Inferior parietal cortex (tissue), 1 donor: ENCODE results near the gene CDKAL1.

Experiments used
- DNase-seq: peaks from one replicate; pipeline ENCODE4 v3.0.0-alpha.2; 2016; ENCODE audit errors: extremely low spot score

CDKAL1 gene

GRCh38 chr6:20877008-20877937, 343.0 kb downstream of the CDKAL1 start:
- no peak for DNase-seq

DNA sequence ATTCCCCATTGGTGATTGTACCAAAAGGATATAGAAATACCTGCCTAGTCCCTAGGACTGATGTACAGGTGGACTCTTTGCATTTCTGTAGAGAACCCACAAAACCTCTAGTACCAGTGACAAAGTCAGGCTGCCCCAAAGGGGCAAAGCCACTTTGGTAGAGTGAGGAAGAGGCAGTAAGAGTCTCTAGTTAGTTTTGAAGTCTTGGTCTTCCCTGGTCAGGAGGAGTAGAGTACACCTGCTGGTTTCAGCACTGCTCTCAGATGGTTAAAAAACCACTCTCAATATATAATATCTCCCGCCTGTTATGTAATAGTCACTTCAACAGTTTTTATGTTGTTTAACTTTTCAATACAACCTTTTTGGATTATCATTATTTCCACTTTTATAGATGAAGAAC, 344.9 kb downstream of the CDKAL1 start:
- DNase-seq, result no peak

DNA sequence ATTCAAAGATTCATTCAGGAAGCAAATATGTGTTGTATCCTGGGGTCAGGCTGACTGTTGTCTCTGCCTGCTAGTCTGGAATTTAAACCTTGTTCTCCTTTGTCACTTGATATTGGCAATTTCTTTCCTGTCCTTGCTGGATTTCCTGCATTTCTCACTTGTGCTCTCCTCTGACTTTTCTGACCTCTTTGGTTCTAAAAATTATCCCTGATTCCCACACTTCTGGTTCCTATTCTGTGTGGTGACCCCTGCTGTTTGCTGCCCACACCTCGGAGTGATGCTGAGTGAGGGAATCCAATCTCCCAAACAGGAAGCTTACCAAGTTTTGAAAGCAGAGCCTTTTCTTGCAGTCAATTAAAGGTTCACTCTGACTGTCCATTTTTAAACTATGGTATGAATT, 345.3 kb downstream of the CDKAL1 start:
- no peak for DNase-seq

DNA sequence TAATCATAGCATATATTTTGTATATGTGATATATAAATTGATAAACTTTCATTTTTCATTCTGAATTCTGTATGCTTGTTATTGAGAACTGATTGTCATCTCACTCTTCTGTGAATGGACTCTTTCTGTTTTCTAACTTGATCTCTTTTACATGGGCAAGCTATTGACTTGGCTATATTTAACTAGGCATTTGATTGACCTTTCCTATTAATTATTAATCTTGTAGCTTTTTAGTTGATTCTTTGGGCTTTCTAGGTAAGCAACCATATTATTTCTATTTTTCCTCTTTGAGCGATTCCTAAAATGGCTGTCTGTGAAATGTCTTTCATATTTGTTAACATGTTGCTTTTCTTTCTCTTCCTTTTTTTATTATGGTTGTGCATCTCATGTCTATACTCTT, 347.1 kb downstream of the CDKAL1 start:
- DNase-seq, result no peak

- DNase-seq, result no peak
Measured at GRCh38 chr6:20882014-20882413, 347.8 kb downstream of the CDKAL1 start.

DNA sequence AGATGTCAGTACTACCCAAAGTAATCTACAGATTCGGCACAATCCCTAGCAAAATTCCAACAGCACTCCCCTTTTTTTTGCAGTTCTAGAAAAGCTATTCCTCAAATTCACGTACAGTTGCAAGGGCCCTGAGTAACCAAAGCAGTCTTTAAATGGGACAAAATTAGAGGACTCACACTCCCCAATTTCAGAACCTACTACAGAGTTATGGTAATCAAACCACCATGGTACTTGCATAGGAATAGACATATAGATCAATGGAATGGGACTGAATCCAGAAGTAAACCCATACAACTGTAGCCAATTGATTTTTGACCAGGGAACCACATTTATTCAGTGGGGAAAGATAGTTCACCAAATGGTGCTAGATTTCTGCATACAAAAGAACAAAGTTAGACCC, 350.8 kb downstream of the CDKAL1 start:
- DNase-seq, result no peak

GRCh38 chr6:20891161-20891560, 356.9 kb downstream of the CDKAL1 start:
- no peak for DNase-seq

DNA sequence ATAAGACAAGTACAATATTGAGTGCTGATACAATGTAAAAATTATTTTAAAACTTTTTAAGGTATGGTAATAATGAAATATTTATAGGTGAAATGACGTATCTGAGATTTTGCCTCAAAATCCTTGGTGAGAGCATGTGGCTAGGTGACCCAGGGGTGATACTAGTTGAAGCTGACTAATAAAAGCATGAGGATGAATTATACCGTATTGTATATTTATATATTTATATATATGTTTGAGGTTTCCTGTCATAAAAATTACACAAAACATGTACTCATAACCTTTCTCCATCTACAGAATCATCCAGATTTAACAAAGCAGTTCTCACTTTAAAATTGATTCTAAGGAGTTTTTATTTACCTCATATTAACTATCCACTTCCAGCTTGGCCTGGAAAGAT, 358.1 kb downstream of the CDKAL1 start:
- DNase-seq, result no peak

DNA sequence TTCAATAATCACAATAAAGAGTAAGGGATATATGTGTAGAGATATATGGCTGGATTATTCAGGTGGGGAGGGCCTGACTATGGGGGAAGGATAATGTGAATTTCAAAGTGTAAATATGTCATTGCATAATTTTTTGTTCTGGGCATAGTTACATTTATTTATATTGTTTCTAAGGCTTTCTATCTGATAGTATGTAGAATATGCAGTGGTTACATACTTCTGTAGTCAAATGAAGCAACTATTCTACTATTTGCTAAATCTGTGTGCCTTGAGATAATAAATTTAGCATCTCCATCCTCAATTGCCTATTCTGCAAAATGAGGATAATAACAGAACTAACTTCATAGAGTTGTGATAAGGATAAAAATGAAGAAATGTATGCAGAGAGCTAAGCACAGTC, 359.2 kb downstream of the CDKAL1 start:
- no peak for DNase-seq

- no peak for DNase-seq
Measured at GRCh38 chr6:20900389-20901160, 366.3 kb downstream of the CDKAL1 start.

DNA sequence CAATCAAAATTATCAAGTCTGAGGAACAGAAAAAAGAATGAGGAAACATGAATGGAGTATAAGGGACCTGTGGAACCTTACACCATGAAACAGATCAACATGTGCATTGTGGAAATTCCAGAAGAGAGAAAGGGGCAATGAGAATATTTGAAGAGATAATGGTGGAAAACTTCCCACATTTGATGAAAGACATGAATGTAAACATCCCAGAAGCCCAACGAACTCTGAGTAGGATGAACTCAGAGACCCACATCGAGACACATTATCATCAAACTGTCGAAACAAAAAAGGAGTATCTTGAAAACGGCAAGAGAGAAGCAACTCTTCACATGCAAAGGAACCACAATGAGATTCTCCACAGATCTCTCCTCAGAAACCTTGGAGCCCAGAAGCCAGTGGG, 371.1 kb downstream of the CDKAL1 start:
- DNase-seq, result no peak

- DNase-seq, result no peak
Measured at GRCh38 chr6:20906945-20907344, 372.7 kb downstream of the CDKAL1 start.

DNA sequence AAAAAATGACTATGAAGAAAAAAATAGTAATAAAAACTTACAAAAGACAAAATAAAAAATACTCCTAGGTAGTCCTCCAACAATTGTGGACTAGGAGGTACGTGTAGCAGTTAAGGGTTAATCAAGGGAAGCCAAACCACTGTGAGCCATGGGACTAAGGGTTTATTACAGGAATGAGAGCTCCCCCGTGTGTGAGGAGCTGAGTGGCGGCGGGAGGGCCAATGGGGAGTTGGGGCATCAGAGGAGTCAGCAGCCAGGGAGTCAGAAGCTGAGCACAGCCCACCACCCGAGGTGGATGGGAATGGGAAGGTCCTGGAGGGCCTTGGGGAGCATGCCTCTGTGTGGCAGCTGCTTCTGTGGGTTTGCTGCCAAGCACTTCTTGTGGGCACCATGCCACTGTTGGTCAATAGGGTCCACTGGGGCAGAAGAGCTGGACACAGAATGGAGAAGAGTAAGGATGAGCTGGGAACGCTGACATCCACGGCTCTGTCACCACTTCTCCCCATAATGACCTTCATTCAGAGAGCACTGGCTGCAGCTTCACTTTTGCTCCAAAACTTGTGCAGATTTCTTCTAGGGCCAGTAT, 373.3 kb downstream of the CDKAL1 start:
- DNase-seq, result no peak

DNA sequence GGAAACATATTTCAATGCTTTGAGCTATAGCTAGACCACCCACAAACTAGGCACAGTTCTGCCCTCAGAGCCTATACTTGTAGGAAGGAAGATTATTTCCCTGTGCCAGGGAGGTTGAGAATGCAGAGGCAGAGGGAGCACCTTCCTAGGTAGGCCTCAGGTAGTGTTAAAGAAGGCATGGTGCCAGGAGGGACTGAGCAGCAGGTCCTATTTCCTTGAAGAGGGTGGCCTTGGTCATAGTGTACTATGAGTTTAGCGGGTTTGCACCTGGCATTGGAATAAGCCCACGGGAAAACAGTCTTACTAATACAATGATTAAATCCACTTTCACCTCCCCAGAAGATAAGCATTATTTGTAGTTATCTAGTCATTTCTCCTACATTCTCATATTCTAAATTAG, 375.4 kb downstream of the CDKAL1 start:
- no peak for DNase-seq

- DNase-seq, result no peak
Measured at GRCh38 chr6:20911712-20912111, 377.5 kb downstream of the CDKAL1 start.

- no peak for DNase-seq
Measured at GRCh38 chr6:20915156-20915555, 380.9 kb downstream of the CDKAL1 start.

DNA sequence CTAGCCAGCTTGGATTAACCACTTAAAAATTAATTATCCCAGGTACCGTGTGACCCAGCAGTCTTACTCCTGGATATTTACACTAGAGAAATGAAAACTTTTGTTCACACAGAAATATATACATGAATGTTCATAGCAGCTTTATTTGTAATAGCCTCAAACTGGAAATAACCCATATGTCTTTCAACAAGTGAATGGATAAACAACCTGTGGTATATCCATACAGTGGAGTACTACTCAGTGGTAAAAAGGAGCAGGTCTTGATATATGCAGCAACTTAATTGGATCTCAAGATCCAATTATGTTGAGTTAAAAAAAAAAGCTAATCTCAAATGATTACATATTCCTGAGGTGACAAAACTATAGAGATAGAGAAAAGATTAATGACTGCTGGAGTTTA, 381.4 kb downstream of the CDKAL1 start:
- no peak for DNase-seq

DNA sequence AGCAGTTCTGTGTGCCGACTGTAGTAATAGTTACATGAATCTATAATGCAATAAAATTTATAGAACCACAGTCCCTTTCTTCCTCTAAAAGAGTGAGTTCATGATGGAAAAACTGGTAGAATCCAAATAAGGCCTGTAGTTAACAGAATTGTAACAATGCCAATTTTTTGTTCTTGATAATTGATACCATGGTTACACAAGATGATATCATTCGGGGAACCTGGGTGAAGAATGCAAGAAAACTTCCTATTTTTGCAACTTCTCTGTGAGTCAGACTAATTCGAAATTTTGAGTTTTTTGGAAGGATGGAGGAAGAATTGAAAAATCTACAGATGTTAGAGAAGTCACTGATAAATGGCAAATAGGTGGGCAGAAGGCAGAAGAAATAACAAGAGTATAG, 381.8 kb downstream of the CDKAL1 start:
- DNase-seq, result no peak

DNA sequence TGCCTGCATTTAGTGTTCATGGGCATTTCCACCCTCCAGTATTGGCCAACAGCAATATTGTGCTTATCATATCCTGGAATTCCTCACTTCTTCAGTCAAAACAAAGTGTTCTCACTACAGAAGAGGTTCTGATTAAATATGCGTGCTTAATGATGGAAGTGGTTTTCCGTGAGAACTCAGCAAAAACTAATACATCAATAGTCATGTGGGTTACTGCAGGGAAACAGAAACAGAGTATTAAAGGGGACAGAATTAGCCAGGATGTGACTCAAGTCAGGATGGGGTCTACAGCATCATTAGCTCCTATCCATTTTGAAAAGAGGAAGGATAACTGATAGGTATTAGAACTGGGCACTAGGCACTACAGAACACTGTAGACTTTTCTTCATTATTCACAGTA, 384.6 kb downstream of the CDKAL1 start:
- no peak for DNase-seq

- DNase-seq, result no peak
Measured at GRCh38 chr6:20919677-20920385, 385.6 kb downstream of the CDKAL1 start.

DNA sequence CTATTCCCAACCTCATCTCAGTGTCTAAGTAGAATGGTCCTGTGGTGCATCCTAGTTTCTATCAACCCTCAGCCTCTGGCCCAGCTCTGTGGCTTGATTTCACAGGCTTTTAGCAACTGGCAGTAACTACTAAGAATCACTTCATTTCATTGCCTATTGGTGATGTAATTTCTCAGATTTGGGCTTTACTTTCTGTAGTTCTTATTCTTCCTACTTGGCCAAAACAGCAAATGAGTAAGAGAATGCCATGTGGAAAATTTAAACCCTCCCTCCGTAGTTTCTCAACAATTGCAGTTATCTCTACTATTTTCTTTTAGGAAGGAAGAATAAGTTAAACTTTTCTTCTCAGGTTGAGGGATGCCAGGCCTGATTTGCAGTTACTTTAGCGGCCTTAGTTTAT, 387.3 kb downstream of the CDKAL1 start:
- no peak for DNase-seq

- no peak for DNase-seq
Measured at GRCh38 chr6:20922743-20923142, 388.5 kb downstream of the CDKAL1 start.
